Adrenal gland (tissue), 5 donors: ENCODE data around the gene ZNF862.

Experiments used
- CTCF ChIP-seq, 6 experiments: fragments of 450-650 bp in 4 of 6; fragments of 200-600 bp in 2 of 6; sonication (generic) in 1 of 6; IDR thresholded peaks; 1 replicate in 5 of 6; 2 replicates in 1 of 6; pipeline versions ENCODE4 v1.5.1 to v1.8.0; 2016 to 2021; ENCODE audit warnings: antibody characterized with exemption in 6 of 6, mild to moderate bottlenecking in 2 of 6, moderate library complexity in 1 of 6
- POLR2A ChIP-seq, 2 donors: fragments of 450-650 bp; IDR thresholded peaks; one replicate each; pipeline ENCODE4 v1.6.1; 2017; ENCODE audit warnings: antibody characterized with exemption in 2 of 2, mild to moderate bottlenecking in 2 of 2, moderate library complexity in 1 of 2
- donor health status: DM: no; HTN: no; CAD: no.

GRCh38 chr7:149799397-149800168 lies 38.6 kb upstream of the ZNF862 start:
- TF ChIP-seq CTCF (IDR thresholded peaks at IDR 0.05): peak in 3 of 6 experiments; percentile 20 to 37 (median 21)
- TF ChIP-seq POLR2A (IDR thresholded peaks at IDR 0.05): no peak
